MM.1S (cell line): ENCODE measurements around the gene NGB.

Experiments used
- DNase-seq: peaks from one replicate; pipeline ENCODE4 v3.0.0-alpha.2; 2015
- H2AFZ ChIP-seq: fragments of 300-600 bp; sonication (generic); 2 replicates; pipeline ENCODE4 v1.6.0; 2016; ENCODE audit warnings: antibody characterized with exemption, low read length
- H3F3A ChIP-seq: fragments of 300-600 bp; sonication (generic); 2 replicates; pipeline ENCODE4 v1.6.1; 2016; ENCODE audit warnings: mild to moderate bottlenecking, antibody characterized with exemption, low read length, moderate library complexity, mixed read lengths; ENCODE audit not compliant: insufficient read depth
- H3K27ac ChIP-seq: fragments of 300-600 bp; sonication (generic); 2 replicates; pipeline ENCODE4 v1.5.1; 2016; ENCODE audit warnings: mild to moderate bottlenecking, low read length
- H3K27me3 ChIP-seq: fragments of 300-600 bp; sonication (generic); replicated peaks from 2 replicates; pipeline ENCODE4 v1.6.0; 2016; ENCODE audit warnings: low read length; ENCODE audit not compliant: insufficient read depth
- H3K36me3 ChIP-seq: fragments of 300-600 bp; sonication (generic); replicated peaks from 2 replicates; pipeline ENCODE4 v1.6.1; 2016; ENCODE audit warnings: mild to moderate bottlenecking, low read length, mixed read lengths; ENCODE audit not compliant: insufficient read depth
- H3K4me1 ChIP-seq: fragments of 300-600 bp; sonication (generic); 2 replicates; pipeline ENCODE4 v1.6.1; 2016; ENCODE audit warnings: low read length, mixed read lengths
- H3K4me2 ChIP-seq: fragments of 300-600 bp; sonication (generic); 2 replicates; pipeline ENCODE4 v1.6.0; 2016; ENCODE audit warnings: low read depth, low read length
- H3K4me3 ChIP-seq: fragments of 300-600 bp; sonication (generic); 2 replicates; pipeline ENCODE4 v1.5.1; 2016; ENCODE audit warnings: low read length, mixed read lengths
- H3K79me2 ChIP-seq: fragments of 300-600 bp; sonication (generic); 2 replicates; pipeline ENCODE4 v1.6.1; 2016; ENCODE audit warnings: mixed run types, low read length, mixed read lengths
- H3K9ac ChIP-seq: fragments of 300-600 bp; sonication (generic); 2 replicates; pipeline ENCODE4 v1.6.1; 2016; ENCODE audit warnings: low read length, mixed read lengths
- H3K9me2 ChIP-seq: fragments of 300-600 bp; sonication (generic); replicated peaks from 2 replicates; pipeline ENCODE4 v1.6.1; 2016; ENCODE audit warnings: mild to moderate bottlenecking, low read length, mixed read lengths; ENCODE audit not compliant: insufficient read depth
- H3K9me3 ChIP-seq: fragments of 300-600 bp; sonication (generic); replicated peaks from 2 replicates; pipeline ENCODE4 v1.6.1; 2016; ENCODE audit warnings: mild to moderate bottlenecking, low read length, mixed read lengths; ENCODE audit not compliant: insufficient read depth
- H4K20me1 ChIP-seq: fragments of 300-600 bp; sonication (generic); 2 replicates; pipeline ENCODE4 v1.6.1; 2016; ENCODE audit warnings: mild to moderate bottlenecking, low read length, moderate library complexity, mixed read lengths; ENCODE audit not compliant: insufficient read depth
- EZH2 ChIP-seq: fragments of 300-600 bp; sonication (generic); optimal IDR thresholded peaks from 2 replicates; pipeline ENCODE3; 2017; ENCODE audit warnings: low read depth, mild to moderate bottlenecking, antibody characterized with exemption, low read length, mixed read lengths
- EZH2phosphoT487 ChIP-seq: fragments of 300-600 bp; sonication (generic); IDR thresholded peaks from 2 replicates; pipeline ENCODE4 v1.6.1; 2018; ENCODE audit warnings: antibody characterized with exemption, low read length
- TF ChIP-seq, protein P1 (sequence below): fragments of 300-600 bp; sonication (generic); IDR thresholded peaks from 2 replicates; pipeline ENCODE4 v1.5.1; 2016; ENCODE audit warnings: antibody characterized with exemption, low read length, mixed read lengths

NGB gene

DNA sequence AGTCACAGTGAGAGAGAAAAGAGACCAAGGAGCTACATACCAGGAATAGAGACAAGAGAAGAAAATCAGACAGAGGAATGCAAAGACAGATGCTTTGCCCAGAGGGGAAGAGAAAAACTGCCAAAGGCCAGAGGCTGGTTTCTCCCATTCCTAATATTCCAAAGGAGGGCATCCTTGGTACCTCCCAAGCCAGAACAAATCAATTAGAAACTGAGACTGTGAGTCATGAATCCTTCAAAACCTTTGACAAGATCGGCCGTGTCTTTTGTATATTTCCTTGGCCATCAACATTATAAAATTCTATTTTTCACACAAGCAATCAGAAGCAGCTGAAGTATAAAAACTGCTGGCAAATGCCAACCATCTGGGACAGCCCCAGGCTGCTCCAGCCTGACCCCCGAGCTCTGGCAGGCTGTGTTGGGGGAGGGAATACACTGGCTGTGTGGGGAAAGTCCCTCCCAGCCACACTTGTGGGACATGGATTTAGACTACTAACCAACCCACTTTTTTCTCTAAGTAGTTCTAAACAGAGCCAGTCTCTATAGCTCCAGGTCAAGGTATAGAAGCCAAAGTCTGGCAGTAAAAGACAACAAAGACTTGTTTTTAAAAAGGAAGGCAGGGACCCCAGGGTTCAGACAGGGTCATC, 36.0 kb upstream of the NGB start:
- H3K79me2 ChIP-seq, result no peaks in the 10 kb centered on the region

GRCh38 chr14:77306416-77306815, 35.4 kb upstream of the NGB start:
- H3K4me3 ChIP-seq, result no peak overlapping the region
- H3K27me3 ChIP-seq, result no peaks in the 10 kb centered on the region
- H3K4me2 ChIP-seq, result no peak overlapping the region
- H3K9me3 ChIP-seq, result no peaks in the 10 kb centered on the region
- no peak overlapping the region for H3K27ac ChIP-seq
- H4K20me1 ChIP-seq, result no peaks in the 10 kb centered on the region
- no peaks in the 10 kb centered on the region for H3K36me3 ChIP-seq
- H3K4me1 ChIP-seq, result no peaks in the 10 kb centered on the region
- TF ChIP-seq, protein P1, sequence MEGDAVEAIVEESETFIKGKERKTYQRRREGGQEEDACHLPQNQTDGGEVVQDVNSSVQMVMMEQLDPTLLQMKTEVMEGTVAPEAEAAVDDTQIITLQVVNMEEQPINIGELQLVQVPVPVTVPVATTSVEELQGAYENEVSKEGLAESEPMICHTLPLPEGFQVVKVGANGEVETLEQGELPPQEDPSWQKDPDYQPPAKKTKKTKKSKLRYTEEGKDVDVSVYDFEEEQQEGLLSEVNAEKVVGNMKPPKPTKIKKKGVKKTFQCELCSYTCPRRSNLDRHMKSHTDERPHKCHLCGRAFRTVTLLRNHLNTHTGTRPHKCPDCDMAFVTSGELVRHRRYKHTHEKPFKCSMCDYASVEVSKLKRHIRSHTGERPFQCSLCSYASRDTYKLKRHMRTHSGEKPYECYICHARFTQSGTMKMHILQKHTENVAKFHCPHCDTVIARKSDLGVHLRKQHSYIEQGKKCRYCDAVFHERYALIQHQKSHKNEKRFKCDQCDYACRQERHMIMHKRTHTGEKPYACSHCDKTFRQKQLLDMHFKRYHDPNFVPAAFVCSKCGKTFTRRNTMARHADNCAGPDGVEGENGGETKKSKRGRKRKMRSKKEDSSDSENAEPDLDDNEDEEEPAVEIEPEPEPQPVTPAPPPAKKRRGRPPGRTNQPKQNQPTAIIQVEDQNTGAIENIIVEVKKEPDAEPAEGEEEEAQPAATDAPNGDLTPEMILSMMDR, result no peak
- no peak for TF ChIP-seq EZH2
- TF ChIP-seq EZH2phosphoT487, result no peak
- no peak overlapping the region for H3K9ac ChIP-seq
- H3K9me2 ChIP-seq, result no peaks in the 10 kb centered on the region
- H3K79me2 ChIP-seq, result no peaks in the 10 kb centered on the region
- H2AFZ ChIP-seq, result no peak overlapping the region
- no peak for DNase-seq
- no peaks in the 10 kb centered on the region for H3F3A ChIP-seq

More for the DNA sequence above, 36.0 kb upstream of the NGB start:
- Histone ChIP-seq H3F3A (no peaks in the 10 kb centered on the region), H2AFZ (no peak overlapping the region), H3K4me2 (no peak overlapping the region), H3K9me2 (no peaks in the 10 kb centered on the region), H3K36me3 (no peaks in the 10 kb centered on the region), H3K4me3 (no peak overlapping the region), H3K9ac (no peak overlapping the region), H3K4me1 (no peaks in the 10 kb centered on the region), H3K27ac (no peak overlapping the region), H3K27me3 (no peaks in the 10 kb centered on the region), H3K9me3 (no peaks in the 10 kb centered on the region), H4K20me1 (no peaks in the 10 kb centered on the region)
- no peak for TF ChIP-seq EZH2phosphoT487
- TF ChIP-seq, protein P1, result no peak
- no peak for TF ChIP-seq EZH2
- no peak for DNase-seq

DNA sequence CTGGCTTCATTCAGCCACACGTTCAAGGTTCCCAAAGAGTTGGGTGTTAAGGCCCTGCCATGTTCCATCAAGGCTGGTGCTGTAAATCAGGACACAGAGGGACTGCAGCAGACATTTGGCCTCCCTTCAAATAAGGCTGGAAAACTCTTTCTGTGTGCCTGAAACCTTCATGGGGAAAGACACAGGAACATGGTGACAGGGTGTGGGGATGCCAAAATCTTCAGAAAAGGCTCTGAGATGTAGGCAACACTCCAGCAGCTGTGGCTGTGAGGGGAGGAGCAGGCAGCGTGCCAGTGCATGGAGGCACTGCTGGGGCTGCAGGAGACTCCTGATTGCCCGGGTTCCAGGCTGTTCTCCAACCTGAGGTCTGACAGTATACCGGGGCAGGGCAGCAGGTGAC, 34.7 kb upstream of the NGB start:
- H3K27ac ChIP-seq, result no peak overlapping the region
- H3K27me3 ChIP-seq, result no peaks in the 10 kb centered on the region

More for the DNA sequence above, 34.7 kb upstream of the NGB start:
- DNase-seq, result no peak
- Histone ChIP-seq H3K79me2 (no peaks in the 10 kb centered on the region), H3F3A (no peaks in the 10 kb centered on the region), H2AFZ (no peak overlapping the region), H3K4me3 (no peak overlapping the region), H3K4me2 (no peak overlapping the region), H4K20me1 (no peaks in the 10 kb centered on the region), H3K9ac (no peak overlapping the region), H3K9me2 (no peaks in the 10 kb centered on the region), H3K4me1 (no peaks in the 10 kb centered on the region), H3K9me3 (no peaks in the 10 kb centered on the region), H3K36me3 (no peaks in the 10 kb centered on the region)
- no peak for TF ChIP-seq EZH2phosphoT487
- TF ChIP-seq, protein P1, result no peak
- no peak for TF ChIP-seq EZH2
